ENCODE measurements around the gene APMAP. TPM values are rescaled to one million over a fixed set of nuclear protein-coding genes. Genes with fewer than 3 reads are reported as not detected.

The APMAP gene
- total and polyA plus RNA-seq, 9 donors: 43.4 to 66.4 (median 53.0) TPM

GRCh38 chr20:24980291-24981053, 12.1 kb downstream of the APMAP start:
- Histone ChIP-seq H3K4me3 (ENCODE audit: low read length) (no peak overlapping the region), H3K36me3 (ENCODE audit: control insufficient read depth, insufficient read depth, low read length) (peaks cover 39% of the 10 kb centered on the region), H3K4me1 (ENCODE audit: control insufficient read depth, insufficient read depth, low read length) (peaks cover 2% of the 10 kb centered on the region), H3K27ac (ENCODE audit: low read length) (no peak overlapping the region), H3K27me3 (ENCODE audit: control insufficient read depth, insufficient read depth, low read length) (no peaks in the 10 kb centered on the region), H3K9me3 (replicated peaks; ENCODE audit: control insufficient read depth, low read depth, low read length) (peaks cover 4% of the 10 kb centered on the region)
- no peak for DNase-seq
- WGBS (ENCODE audit: insufficient coverage): 93% methylated on average over 27 of the region's 34 CpGs

GRCh38 chr20:24979036-24979960, 13.3 kb downstream of the APMAP start:
- no peak for DNase-seq
- WGBS (ENCODE audit: insufficient coverage): 87% methylated on average over 15 of the region's 15 CpGs
- H3K4me1 ChIP-seq (ENCODE audit: control insufficient read depth, insufficient read depth, low read length): peaks cover 2% of the 10 kb centered on the region
- peaks cover 39% of the 10 kb centered on the region for H3K36me3 ChIP-seq (ENCODE audit: control insufficient read depth, insufficient read depth, low read length)
- H3K9me3 ChIP-seq (replicated peaks; ENCODE audit: control insufficient read depth, low read depth, low read length): peaks cover 6% of the 10 kb centered on the region
- H3K27ac ChIP-seq (ENCODE audit: low read length): no peak overlapping the region
- no peak overlapping the region for H3K4me3 ChIP-seq (ENCODE audit: low read length)
- H3K27me3 ChIP-seq (ENCODE audit: control insufficient read depth, insufficient read depth, low read length): no peaks in the 10 kb centered on the region

- H3K27ac ChIP-seq (ENCODE audit: low read length): no peak overlapping the region
- peaks cover 6% of the 10 kb centered on the region for H3K9me3 ChIP-seq (replicated peaks; ENCODE audit: control insufficient read depth, low read depth, low read length)
- H3K36me3 ChIP-seq (ENCODE audit: control insufficient read depth, insufficient read depth, low read length): peaks cover 37% of the 10 kb centered on the region
- peak; percentile 64 for DNase-seq
- H3K4me3 ChIP-seq (ENCODE audit: low read length): no peak overlapping the region
- 47% methylated on average over 4 of the region's 8 CpGs for WGBS (ENCODE audit: insufficient coverage)
- no peaks in the 10 kb centered on the region for H3K27me3 ChIP-seq (ENCODE audit: control insufficient read depth, insufficient read depth, low read length)
- peaks cover 2% of the 10 kb centered on the region for H3K4me1 ChIP-seq (ENCODE audit: control insufficient read depth, insufficient read depth, low read length)
Measured at GRCh38 chr20:24978513-24978912, 14.0 kb downstream of the APMAP start.

DNA sequence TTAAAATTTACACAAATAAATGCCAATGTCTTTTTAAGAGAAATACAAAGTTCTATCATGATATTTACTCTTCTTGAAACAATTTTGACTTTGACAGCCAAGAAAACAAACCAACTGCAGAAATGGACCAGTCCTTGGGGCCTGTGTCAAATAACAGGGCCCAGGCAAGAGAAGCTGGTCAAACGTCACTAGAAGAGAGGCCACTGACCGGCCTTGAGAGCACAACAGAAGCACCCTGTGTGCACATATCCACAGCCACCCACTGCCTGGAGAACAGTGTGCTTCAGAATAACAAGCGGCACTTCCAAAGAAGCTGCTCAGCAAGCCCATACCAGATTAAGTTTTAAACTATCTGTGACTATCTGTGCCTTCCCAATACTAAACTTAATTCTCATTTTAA, 14.8 kb downstream of the APMAP start:
- Histone ChIP-seq H3K4me3 (ENCODE audit: low read length) (no peak overlapping the region), H3K27ac (ENCODE audit: low read length) (no peak overlapping the region), H3K27me3 (ENCODE audit: control insufficient read depth, insufficient read depth, low read length) (no peaks in the 10 kb centered on the region), H3K36me3 (ENCODE audit: control insufficient read depth, insufficient read depth, low read length) (peaks cover 38% of the 10 kb centered on the region), H3K9me3 (replicated peaks; ENCODE audit: control insufficient read depth, low read depth, low read length) (peaks cover 6% of the 10 kb centered on the region), H3K4me1 (ENCODE audit: control insufficient read depth, insufficient read depth, low read length) (peaks cover 2% of the 10 kb centered on the region)
- DNase-seq: no peak
- WGBS (ENCODE audit: insufficient coverage): 72% methylated on average over 3 of the region's 3 CpGs

DNA sequence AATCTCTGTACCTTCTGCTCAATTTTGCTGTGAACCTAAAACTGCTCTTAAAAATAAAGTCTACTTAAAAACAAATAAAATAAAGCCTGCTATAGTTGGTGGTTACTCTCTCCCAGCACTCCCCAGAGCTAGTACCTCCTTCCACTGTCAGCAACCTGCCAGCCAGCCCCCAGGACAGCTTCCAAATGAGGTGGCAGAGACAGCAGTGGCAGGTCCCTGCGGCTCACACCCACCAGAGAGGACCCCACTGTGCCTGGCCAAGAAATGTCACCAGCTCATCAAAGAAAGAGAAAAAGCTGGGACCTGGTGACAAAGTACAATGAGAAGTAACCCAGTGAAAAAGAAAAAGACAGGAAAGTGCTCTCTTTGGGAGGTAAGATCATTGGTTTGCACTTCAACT, 15.2 kb downstream of the APMAP start:
- H3K4me3 ChIP-seq (ENCODE audit: low read length): no peak overlapping the region
- WGBS (ENCODE audit: insufficient coverage): no CpG with 5 or more reads among the region's 1 CpG
- no peak for DNase-seq
- H3K9me3 ChIP-seq (replicated peaks; ENCODE audit: control insufficient read depth, low read depth, low read length): peaks cover 6% of the 10 kb centered on the region
- peaks cover 38% of the 10 kb centered on the region for H3K36me3 ChIP-seq (ENCODE audit: control insufficient read depth, insufficient read depth, low read length)
- peaks cover 2% of the 10 kb centered on the region for H3K4me1 ChIP-seq (ENCODE audit: control insufficient read depth, insufficient read depth, low read length)
- no peaks in the 10 kb centered on the region for H3K27me3 ChIP-seq (ENCODE audit: control insufficient read depth, insufficient read depth, low read length)
- no peak overlapping the region for H3K27ac ChIP-seq (ENCODE audit: low read length)

- Histone ChIP-seq H3K27me3 (ENCODE audit: control insufficient read depth, insufficient read depth, low read length) (no peaks in the 10 kb centered on the region), H3K36me3 (ENCODE audit: control insufficient read depth, insufficient read depth, low read length) (peaks cover 46% of the 10 kb centered on the region), H3K9me3 (replicated peaks; ENCODE audit: control insufficient read depth, low read depth, low read length) (peaks cover 6% of the 10 kb centered on the region), H3K27ac (ENCODE audit: low read length) (no peak overlapping the region), H3K4me1 (ENCODE audit: control insufficient read depth, insufficient read depth, low read length) (no peaks in the 10 kb centered on the region), H3K4me3 (ENCODE audit: low read length) (no peak overlapping the region)
- WGBS (ENCODE audit: insufficient coverage): 94% methylated on average over 2 of the region's 2 CpGs
- no peak for DNase-seq
Measured at GRCh38 chr20:24972341-24972740, 20.2 kb downstream of the APMAP start.

DNA sequence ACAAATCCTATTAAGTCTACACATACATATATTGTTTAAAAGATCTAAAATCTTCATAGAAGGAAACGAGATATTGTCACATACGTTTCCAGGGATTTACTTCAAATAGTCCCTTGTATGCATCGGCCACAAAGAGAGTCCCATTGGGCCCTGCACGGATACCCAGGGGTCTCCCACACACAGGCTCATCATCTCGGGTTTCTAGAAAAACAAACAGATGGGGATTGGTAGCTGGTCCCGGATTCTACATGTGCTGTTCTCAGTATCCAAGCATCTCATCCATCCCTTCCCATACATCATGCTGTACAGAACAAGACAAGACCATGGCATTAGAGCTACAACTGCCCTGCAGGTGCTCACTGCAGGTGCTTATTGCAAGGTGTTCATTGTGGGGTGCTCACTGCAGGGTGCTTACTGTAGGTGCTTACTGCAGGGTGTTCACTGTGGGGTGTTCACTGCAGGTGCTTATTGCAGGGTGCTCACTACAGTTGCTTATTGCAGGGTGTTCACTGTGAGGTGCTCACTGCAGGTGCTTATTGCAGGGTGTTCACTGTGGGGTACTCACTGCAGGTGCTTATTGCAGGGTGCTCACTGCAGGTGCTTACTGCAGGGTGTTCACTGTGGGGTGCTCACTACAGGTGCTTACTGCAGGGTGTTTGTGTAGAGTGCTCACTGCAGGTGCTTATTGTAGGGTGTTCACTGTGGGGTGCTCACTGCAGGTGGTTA, 21.0 kb downstream of the APMAP start:
- H3K9me3 ChIP-seq (replicated peaks; ENCODE audit: control insufficient read depth, low read depth, low read length): peaks cover 6% of the 10 kb centered on the region
- no peaks in the 10 kb centered on the region for H3K27me3 ChIP-seq (ENCODE audit: control insufficient read depth, insufficient read depth, low read length)
- DNase-seq: no peak
- H3K4me3 ChIP-seq (ENCODE audit: low read length): no peak overlapping the region
- WGBS (ENCODE audit: insufficient coverage): 80% methylated on average over 1 of the region's 6 CpGs
- no peak overlapping the region for H3K27ac ChIP-seq (ENCODE audit: low read length)
- peaks cover 51% of the 10 kb centered on the region for H3K36me3 ChIP-seq (ENCODE audit: control insufficient read depth, insufficient read depth, low read length)
- no peaks in the 10 kb centered on the region for H3K4me1 ChIP-seq (ENCODE audit: control insufficient read depth, insufficient read depth, low read length)

DNA sequence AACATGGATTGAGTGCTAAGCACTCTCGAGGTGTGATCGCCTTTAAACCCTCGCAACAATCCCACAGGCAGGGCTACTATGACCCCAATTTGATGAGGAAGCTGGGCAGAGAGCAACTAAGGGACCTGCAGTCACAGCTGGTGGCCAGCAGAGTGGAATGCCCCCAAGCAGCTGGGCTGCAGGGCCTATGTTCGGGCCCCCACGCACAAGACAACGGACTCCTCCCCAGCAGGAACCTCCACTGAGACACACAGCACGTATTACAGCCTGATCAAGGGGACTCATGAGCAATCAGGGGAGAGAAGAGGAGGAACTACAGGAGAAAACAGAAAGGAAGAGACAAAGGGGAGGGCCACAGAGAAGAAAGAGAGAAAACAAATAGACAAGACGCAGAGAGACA, 21.8 kb downstream of the APMAP start:
- Histone ChIP-seq H3K27me3 (ENCODE audit: control insufficient read depth, insufficient read depth, low read length) (no peaks in the 10 kb centered on the region), H3K36me3 (ENCODE audit: control insufficient read depth, insufficient read depth, low read length) (peaks cover 52% of the 10 kb centered on the region), H3K4me1 (ENCODE audit: control insufficient read depth, insufficient read depth, low read length) (peaks cover 6% of the 10 kb centered on the region), H3K9me3 (replicated peaks; ENCODE audit: control insufficient read depth, low read depth, low read length) (peaks cover 2% of the 10 kb centered on the region), H3K4me3 (ENCODE audit: low read length) (no peak overlapping the region), H3K27ac (ENCODE audit: low read length) (no peak overlapping the region)
- no peak for DNase-seq
- 89% methylated on average over 3 of the region's 8 CpGs for WGBS (ENCODE audit: insufficient coverage)

DNA sequence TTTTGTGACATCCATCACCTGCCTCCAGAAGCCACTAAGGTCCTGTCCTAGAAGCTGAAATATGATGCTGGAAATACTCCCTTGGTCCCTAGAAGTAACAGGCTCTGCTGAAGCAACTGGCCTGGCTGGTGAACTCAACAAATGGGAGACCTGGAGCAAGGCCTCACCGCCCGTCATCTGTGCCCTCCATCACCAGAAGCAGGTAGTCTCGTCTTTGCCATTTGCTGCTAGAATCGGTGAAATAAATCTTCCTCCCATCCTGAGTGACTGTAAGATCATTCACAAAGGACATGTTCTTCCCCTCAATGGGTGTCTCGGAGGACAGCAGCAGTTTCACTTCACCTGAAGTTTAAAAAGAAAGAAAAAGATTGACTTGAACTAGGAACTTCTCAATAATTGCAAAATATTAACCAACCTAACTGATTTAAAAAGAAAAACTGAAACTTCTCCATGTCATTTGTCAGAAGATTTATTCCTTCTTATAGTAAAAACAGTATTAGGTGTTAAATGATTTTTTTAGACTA, 22.5 kb downstream of the APMAP start:
- WGBS (ENCODE audit: insufficient coverage): 85% methylated on average over 4 of the region's 5 CpGs
- no peak overlapping the region for H3K27ac ChIP-seq (ENCODE audit: low read length)
- peaks cover 12% of the 10 kb centered on the region for H3K4me1 ChIP-seq (ENCODE audit: control insufficient read depth, insufficient read depth, low read length)

More for the DNA sequence above, 22.5 kb downstream of the APMAP start:
- peaks cover 58% of the 10 kb centered on the region for H3K36me3 ChIP-seq (ENCODE audit: control insufficient read depth, insufficient read depth, low read length)
- no peak overlapping the region for H3K4me3 ChIP-seq (ENCODE audit: low read length)
- DNase-seq: no peak
- no peaks in the 10 kb centered on the region for H3K9me3 ChIP-seq (replicated peaks; ENCODE audit: control insufficient read depth, low read depth, low read length)
- no peaks in the 10 kb centered on the region for H3K27me3 ChIP-seq (ENCODE audit: control insufficient read depth, insufficient read depth, low read length)

Measured in muscle of leg (tissue), 11 donors.